Measurements from ENCODE around the gene HBM.
"Not testable (repeated sequence)": the region's sequence is repeated elsewhere in the genome, so short reads cannot be mapped to it uniquely, and the experiment has no call there.

The HBM gene

DNA sequence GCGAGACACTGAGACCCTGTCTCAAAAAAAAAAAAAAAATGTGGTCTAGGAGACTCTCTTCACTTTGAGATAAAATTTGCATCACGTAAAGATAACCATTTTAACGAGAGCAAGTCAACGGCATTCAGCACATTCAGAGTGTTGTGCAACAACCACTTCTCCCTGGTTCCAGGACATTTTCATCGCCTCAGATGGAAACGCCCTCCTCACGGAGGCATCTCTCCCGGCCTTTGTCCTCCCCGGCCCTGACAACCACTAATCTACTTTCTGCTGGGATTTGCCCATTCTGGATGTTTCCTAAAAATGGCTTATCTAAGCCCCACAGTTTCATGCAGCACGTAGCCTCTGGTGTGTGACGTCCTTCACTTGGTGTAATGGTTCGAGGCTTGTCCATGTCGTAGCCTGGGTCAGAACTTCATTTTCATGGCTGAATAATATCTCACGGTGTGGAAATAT lies 21.0 kb upstream of the HBM start:
- DNase-seq: no peak

DNA sequence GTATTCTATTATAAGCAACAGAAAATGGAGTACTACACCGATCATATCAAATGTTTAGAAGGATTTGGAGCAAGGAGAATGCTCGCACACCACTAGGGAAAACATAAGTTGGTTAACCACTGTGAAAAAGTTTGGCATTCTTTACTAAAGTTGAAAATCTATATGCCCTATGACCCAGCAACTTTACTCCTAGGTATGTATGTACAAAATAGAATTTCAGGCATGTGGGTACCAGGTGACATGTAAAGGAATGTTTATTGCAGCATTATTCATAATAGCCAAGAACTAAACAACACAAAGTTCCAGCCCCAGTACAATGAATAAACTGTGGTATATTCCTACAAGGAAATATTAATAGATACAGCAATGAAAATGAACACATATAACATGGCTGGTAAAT lies 19.1 kb upstream of the HBM start:
- DNase-seq: no peak

DNA sequence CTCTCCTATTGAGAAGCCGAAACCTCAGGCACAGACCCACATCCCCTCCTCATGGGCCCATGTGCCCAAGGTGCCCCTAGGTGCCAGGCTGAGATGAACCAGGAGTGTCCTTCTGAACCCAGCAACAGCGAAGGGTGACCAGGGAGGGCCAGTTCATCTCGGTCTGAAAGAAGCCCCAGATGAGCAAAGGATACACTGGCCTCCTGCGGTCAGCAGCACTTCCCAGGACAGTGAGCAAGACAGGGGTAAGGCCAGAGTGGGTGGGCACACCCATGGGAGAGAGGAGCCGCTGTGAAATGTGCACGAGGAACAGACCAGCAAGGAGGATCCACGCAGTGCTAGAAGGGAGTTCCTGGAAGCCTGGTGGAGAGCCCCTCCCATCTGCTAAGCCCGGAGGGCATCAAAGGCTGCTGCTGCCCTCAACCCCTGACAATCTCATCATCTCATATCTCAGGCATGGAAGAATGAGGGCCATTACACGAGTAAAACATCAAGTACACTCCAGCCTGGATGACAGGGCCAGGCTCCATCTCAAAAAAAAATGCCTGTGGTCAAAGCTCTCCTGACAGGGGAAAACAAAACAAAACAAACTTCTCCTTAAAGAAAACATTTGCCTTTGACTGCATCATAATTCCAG lies 16.6 kb upstream of the HBM start:
- no peak for DNase-seq

DNA sequence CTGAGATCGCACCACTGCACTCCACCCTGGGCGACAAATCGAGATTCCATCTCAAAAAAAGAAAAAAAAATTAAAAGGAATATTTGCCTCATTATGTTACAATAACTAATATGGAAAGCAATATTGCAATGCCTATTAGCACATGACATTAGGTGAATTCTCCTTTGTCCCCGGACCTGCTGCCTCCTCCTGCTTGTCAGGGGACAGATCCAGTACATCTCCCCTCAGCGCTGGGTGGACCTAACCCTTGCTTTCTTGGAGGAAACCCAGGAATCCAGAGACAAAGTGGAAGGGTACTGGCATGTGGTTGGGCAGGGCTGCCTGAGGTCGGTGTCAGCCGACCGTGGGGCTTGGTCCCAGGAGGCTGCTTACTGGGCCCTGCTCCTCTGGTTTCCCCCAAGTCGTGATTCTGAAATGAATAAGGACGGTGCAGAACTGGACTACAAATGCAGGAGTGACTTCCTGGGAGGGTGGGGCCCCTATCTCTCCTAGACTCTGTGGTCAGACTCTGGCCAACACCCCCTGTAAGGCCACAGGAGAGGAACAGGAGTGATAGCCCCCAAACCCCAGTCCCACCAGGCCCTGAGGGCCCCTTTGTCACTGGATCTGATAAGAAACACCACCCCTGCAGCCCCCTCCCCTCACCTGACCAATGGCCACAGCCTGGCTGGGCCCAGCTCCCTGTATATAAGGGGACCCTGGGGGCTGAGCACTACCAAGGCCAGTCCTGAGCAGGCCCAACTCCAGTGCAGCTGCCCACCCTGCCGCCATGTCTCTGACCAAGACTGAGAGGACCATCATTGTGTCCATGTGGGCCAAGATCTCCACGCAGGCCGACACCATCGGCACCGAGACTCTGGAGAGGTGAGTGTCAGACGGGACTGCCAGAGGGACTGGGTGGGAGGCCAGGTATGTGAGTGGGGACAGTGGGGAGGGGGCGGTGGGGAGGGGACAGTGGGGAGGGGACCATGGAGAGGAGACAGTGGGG lies 13.3 kb upstream of the HBM start, which contains the start of gene HBZ:
HBZ (plus strand) TSS at position 504 of the 988 bp plus-strand sequence; CDS start at position 770, 266 bp downstream.
- DNase-seq: no peak

DNA sequence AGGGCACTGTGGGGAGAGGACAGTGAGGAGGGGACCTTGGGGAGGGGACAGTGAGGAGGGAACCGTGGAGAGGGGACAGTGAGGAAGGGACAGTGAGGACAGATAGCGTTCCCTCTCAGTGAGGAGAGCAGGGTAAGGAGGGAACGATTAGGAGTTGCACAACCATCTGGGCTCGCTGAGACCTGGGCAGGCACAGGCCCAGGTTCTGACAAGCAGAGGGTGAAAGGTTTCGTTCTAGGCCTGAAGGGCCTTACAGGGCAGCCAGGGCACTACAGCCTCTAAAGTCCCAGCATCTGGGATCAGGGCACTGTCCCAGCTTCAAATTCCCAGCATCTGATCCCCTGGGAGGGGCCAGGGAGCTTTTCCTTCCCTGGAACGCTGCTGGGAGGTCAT lies 12.7 kb upstream of the HBM start:
- DNase-seq: not testable (repeated sequence)

DNA sequence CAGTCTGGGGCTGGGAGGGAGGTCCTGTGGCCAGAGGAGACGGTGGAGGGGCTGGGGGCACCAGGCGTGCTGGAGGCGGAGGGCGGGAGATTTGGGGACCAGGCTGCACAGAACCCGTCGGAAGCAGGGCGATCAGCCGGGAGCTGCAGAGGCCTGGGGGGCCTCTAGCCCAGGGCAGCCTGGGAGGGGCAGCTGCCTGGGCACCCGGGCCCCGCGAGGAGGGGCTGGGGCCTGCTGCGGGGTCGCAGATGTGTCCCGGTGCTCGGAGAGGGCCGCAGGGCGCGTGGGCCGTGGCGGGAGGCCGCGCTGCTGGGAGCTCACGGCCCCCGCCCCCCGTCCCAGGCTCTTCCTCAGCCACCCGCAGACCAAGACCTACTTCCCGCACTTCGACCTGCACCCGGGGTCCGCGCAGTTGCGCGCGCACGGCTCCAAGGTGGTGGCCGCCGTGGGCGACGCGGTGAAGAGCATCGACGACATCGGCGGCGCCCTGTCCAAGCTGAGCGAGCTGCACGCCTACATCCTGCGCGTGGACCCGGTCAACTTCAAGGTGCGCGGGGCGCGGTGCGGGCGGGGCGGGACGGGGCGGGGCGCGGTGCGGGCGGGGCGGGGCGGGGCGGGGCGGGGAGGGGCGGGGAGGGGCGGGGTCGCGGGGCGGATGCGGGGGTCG lies 12.1 kb upstream of the HBM start:
- not testable (repeated sequence) for DNase-seq

DNA sequence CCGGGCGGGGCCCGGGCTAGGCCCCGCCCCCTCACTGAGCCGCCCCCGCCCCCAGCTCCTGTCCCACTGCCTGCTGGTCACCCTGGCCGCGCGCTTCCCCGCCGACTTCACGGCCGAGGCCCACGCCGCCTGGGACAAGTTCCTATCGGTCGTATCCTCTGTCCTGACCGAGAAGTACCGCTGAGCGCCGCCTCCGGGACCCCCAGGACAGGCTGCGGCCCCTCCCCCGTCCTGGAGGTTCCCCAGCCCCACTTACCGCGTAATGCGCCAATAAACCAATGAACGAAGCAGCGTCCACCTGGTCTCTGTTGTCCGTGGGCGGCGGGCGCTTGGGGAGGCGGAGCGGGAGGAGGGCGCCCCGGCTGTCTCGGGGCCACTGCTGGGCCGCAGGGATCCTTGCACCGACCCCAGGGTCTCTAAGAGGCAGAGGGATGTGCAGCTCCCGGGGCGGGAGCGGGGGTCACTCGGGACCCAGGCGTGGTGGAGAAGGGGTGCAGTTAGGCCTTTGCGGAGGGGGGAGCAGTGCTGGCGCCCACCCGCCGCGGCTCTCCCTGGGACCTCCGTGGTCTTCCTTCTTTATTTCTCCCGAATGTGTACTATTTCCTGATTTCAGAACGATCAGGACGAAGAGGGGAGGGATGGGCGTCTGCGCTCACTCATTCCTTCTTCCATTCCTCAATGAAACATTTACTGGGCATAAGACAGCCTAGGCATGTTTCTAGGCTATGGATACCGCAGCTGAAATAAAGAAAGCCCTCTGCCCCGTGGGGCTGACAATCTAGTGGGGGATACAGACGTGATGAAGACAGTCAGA lies 11.4 kb upstream of the HBM start:
- peak; percentile 52 for DNase-seq

DNA sequence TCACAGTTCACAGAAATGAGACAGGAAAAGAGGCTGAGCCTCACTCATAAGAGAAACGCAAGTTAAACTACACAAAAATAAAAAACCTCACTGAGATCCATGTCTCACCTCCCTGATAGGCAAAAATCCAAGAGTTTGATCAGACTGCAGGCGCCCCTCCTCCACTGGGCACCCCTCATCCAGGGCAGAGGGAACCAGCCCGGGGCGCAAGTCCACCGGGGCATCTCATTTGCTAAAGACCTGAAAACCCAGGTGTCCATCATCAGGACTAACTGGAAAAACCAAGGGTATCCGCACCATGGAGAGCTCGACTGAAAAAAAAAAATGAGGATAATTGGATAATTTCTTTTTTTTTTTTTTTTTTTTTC lies 10.8 kb upstream of the HBM start:
- no peak for DNase-seq

DNA sequence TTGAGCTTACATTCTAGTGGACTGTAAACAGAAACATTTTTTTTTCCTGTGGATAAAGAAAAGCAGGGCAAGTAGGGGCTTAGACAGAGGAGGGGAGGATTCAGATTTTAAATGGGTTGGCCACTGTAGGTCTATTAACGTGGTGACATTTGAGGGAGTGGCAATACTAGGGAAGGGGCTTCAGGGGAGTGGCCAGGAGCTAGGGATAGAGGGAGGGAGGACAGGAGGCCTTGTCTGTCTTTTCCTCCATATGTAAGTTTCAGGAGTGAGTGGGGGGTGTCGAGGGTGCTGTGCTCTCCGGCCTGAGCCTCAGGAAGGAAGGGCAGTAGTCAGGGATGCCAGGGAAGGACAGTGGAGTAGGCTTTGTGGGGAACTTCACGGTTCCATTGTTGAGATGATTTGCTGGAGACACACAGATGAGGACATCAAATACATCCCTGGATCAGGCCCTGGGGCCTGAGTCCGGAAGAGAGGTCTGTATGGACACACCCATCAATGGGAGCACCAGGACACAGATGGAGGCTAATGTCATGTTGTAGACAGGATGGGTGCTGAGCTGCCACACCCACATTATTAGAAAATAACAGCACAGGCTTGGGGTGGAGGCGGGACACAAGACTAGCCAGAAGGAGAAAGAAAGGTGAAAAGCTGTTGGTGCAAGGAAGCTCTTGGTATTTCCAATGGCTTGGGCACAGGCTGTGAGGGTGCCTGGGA lies 6.5 kb upstream of the HBM start:
- DNase-seq: no peak

DNA sequence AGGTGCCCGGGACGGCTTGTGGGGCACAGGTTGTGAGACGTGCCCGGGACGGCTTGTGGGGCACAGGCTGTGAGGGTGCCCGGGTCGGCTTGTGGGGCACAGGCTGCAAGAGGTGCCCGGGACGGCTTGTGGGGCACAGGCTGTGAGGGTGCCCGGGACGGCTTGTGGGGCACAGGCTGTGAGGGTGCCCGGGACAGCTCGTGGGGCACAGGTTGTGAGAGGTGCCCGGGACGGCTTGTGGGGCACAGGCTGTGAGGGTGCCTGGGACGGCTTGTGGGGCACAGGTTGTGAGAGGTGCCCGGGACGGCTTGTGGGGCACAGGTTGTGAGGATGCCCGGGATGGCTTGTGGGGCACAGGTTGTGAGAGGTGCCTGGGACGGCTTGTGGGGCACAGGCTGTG lies 5.5 kb upstream of the HBM start:
- not testable (repeated sequence) for DNase-seq

DNA sequence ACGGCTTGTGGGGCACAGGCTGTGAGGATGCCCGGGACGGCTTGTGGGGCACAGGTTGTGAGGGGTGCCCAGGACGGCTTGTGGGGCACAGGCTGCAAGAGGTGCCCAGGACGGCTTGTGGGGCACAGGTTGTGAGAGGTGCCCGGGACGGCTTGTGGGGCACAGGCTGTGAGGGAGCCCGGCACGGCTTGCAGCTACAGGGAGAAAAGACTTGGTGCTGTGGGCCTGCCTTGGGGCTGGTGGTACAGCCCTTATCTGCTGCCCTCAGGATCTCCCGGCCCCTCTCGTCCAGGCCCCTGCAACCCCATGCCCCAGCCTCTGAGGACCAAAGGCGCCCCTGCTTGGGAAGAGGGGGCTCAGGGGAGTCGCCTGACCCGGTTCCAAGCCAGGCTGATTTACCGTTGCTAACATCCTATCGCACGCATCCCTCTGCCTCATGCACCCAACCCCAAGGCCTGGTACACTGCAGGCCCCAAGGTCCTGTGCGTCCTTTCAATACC lies 5.0 kb upstream of the HBM start:
- no peak for DNase-seq

DNA sequence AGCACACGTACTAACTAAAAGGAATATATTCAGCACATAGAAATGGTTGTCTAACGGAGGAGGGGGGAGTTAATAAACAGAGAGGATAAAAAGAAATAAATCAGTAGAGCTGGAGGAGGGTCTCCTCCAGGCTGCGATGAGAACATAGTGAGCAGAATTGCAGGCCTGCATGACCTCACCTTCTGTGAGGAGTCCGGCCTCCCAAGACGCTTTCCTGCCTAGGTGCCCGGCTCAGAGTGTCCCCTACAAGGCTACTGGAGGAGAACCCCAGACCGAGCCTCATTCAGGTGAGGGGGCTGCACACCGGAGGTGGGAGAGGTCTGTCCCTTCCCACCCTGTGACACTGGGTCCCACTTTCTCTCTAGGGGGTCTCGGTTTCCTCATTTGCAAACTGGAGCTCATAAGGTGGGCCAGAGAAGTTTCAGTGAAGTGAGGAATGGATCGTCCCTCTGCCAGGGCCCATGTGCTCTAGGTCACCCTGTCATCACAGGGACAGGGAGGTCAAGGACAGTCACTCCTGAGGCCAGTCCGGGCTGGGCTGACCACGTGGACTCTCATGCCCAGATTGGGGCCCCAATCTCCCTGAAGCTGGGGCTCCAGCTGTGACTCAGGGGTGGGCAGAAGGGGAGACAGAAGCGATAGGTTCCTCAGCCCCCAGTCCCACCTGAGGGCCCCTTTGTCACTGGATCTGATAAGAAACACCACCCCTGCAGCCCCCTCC lies 3.3 kb upstream of the HBM start:
- no peak for DNase-seq

DNA sequence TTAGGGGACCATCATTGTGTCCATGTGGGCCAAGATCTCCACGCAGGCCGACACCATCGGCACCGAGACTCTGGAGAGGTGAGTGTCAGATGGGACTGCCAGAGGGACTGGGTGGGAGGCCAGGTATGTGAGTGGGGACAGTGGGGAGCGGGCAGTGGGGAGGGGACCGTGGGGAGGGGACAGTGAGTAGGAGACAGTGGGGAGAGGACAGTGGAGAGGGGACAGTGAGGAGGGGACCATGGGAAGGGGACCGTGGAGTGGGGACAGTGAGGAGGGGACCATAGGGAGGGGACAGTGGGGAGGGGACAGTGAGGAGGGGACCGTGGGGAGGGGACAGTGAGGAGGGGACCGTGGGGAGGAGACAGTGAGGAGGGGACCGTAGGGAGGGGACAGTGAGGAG lies 2.6 kb upstream of the HBM start:
- not testable (repeated sequence) for DNase-seq

DNA sequence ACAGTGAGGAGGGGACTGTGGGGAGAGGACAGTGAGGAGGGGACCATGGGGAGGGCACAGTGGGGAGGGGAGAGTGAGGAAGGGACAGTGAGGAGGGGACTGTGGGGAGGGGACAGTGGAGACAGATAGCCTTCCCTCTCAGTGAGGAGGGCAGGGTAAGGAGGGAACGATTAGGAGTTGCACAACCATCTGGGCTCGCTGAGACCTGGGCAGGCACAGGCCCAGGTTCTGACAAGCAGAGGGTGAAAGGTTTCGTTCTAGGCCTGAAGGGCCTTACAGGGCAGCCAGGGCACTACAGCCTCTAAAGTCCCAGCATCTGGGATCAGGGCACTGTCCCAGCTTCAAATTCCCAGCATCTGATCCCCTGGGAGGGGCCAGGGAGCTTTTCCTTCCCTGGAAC lies 2.1 kb upstream of the HBM start:
- DNase-seq: not testable (repeated sequence)

DNA sequence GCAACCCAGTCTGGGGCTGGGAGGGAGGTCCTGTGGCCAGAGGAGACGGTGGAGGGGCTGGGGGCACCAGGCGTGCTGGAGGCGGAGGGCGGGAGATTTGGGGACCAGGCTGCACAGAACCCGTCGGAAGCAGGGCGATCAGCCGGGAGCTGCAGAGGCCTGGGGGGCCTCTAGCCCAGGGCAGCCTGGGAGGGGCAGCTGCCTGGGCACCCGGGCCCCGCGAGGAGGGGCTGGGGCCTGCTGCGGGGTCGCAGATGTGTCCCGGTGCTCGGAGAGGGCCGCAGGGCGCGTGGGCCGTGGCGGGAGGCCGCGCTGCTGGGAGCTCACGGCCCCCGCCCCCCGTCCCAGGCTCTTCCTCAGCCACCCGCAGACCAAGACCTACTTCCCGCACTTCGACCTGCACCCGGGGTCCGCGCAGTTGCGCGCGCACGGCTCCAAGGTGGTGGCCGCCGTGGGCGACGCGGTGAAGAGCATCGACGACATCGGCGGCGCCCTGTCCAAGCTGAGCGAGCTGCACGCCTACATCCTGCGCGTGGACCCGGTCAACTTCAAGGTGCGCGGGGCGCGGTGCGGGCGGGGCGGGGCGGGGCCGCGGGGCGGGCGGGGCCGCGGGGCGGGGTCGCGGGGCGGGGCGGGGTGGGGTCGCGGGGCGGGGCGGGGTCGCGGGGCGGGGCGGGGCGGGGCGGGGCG lies 1.5 kb upstream of the HBM start:
- not testable (repeated sequence) for DNase-seq

DNA sequence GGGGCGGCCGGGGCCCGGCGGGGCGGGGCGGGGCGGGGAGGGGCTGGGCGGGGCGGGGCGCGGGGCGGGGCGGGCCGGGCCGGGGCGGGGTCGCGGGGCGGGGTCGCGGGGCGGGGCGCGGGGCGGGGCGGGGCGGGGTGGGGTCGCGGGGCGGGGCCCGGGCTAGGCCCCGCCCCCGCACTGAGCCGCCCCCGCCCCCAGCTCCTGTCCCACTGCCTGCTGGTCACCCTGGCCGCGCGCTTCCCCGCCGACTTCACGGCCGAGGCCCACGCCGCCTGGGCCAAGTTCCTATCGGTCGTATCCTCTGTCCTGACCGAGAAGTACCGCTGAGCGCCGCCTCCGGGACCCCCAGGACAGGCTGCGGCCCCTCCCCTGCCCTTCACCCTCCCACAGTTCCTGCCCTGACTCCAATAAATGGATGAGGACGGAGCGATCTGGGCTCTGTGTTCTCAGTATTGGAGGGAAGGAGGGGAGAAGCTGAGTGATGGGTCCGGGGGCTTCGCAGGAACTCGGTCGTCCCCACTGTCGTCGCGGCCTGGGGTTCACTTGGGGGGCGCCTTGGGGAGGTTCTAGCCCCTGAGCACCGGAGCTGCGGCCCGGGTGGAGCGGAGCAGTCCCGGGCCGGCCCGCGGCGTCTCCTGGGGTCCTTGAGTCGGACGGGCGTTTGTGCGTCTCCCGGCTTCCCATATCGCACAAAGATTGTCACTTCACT lies 795 bp upstream of the HBM start:
- no peak for DNase-seq

DNA sequence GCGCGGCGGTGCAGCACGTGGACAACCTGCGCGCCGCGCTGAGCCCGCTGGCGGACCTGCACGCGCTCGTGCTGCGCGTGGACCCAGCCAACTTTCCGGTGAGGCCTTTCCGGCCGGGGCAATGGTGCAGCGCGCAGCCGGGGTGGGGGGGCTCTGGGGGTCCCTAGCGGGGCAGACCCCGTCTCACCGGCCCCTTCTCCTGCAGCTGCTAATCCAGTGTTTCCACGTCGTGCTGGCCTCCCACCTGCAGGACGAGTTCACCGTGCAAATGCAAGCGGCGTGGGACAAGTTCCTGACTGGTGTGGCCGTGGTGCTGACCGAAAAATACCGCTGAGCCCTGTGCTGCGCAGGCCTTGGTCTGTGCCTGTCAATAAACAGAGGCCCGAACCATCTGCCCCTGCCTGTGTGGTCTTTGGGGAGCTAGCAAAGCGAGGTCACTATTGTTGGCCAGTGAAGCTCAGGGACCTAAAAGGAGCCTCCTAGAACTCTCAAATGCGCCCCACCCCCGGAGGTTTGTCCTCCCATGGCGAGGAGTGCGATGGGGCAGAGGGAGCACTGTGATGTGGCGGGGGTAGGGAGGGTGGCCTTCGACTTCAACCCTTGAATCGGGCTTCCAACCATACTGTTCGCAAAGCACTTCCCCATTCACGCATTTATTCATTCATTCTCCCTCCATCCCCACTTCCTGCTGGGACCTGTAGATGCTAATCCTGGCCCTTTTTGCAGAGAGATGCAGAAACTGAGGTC lies 770 bp downstream of the HBM start:
- DNase-seq: no peak

DNA sequence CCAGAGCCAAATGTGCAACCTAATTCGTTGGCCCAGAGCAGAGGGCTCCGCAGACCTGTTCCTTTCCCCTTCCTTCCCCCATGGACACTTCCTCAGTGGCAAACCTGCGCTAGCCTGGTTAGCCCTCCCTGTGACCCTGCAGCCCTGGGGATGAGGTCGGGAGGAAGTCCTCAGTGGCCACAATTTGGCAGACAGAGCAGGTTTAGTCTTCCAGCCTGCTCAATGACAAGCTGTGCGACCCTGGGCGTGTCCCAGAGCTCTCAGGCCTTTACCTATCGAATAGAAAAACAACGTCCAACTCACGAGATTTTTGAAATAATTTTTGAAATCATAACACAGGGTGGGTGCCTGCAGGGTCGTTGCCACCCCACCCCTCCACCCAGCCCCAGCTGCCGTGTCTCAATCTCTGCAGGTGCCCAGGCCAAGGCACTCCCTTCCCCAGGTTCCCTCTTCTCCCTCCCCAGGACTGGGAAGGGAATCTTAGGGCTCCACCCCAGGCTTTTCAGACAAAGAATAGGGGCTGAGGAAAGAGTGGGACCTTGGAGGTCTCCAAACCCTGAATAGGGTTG lies 1.4 kb downstream of the HBM start:
- DNase-seq: no peak
